C4-2B (cell line): ENCODE measurements around the gene GRK4.
A peak's percentile ranks its signal among the peaks of the same experiment; 100 is the strongest.

Experiments used
- H3K27ac ChIP-seq: fragments of 450-650 bp; 2 replicates; pipeline ENCODE4 v1.5.1; 2017
- ZFX ChIP-seq: fragments of 450-650 bp; IDR thresholded peaks from 2 replicates; pipeline ENCODE4 v1.6.1; 2017
- TF ChIP-seq, protein P1 (sequence below): fragments of 450-650 bp; conservative IDR thresholded peaks from 2 replicates; pipeline ENCODE4 v1.5.1; 2017; ENCODE audit warnings: mild to moderate bottlenecking

The GRK4 gene

DNA sequence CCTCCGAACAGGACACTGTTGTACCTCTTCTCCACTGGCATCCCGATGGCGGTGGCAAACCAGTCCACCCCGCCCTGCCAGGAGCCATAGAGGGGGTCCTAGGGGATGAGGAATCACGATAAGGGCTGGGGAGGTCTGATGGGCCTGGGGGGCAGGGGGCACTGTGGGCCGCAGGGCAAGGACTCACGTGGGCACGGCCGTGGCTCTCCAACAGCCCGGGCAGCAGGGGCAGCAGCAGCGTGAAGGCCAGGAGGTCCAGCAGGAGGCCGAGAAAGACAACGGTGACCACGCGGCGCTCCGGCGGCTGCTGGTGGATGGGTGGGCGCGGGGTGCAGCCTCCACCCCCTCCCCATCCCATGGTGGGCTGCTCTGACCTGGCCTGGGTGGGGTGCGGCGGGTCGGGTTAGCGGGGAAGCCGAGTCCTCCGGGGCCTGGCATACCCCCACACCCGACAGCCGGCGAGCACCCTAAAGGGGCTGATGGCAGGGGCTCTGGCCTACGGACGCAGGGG is 29.8 kb upstream of the GRK4 start:
- peak overlapping the region; percentile 81 for H3K27ac ChIP-seq
- TF ChIP-seq, protein P1, sequence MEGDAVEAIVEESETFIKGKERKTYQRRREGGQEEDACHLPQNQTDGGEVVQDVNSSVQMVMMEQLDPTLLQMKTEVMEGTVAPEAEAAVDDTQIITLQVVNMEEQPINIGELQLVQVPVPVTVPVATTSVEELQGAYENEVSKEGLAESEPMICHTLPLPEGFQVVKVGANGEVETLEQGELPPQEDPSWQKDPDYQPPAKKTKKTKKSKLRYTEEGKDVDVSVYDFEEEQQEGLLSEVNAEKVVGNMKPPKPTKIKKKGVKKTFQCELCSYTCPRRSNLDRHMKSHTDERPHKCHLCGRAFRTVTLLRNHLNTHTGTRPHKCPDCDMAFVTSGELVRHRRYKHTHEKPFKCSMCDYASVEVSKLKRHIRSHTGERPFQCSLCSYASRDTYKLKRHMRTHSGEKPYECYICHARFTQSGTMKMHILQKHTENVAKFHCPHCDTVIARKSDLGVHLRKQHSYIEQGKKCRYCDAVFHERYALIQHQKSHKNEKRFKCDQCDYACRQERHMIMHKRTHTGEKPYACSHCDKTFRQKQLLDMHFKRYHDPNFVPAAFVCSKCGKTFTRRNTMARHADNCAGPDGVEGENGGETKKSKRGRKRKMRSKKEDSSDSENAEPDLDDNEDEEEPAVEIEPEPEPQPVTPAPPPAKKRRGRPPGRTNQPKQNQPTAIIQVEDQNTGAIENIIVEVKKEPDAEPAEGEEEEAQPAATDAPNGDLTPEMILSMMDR, result no peak
- TF ChIP-seq ZFX, result no peak

DNA sequence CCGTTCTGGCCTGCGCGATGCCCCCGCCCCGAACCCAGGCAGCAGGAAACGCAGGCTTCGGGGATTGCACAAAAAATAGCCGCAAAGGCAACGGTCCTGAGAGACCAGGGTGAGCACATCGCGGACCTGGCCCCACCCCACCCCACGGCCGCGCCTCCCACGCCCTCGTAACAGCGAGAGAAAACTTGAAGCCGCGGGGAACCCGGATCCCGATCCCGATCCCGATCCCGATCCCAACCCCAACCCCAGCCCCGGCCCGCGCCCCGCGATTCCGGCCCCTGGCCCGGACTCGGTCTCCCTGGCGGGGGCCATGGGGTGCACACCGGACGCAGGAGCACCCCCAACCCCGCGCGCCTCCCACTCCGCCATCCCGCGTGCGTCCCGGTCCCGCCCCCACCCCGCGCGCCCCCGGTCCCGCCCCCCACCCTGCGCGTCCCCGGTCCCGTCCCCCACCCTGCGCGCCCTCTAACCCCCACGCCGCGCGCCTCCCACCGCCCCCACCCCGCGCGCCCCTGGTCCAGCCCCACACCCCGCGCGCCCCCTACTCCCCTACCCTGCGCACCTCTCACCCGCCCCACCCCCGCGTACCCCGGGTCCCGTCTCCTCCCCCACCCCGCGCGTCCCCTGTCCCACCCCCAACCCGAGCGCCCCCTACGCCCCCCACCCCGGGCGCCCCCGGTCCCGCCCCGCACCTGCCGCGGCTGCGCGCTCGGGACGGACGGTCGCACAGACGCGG is 29.1 kb upstream of the GRK4 start:
- peak overlapping the region; percentile 81 for H3K27ac ChIP-seq
- TF ChIP-seq, protein P1, result no peak
- TF ChIP-seq ZFX, result no peak

- TF ChIP-seq ZFX, result peak; percentile 68; the same call in 1 of the 2 replicates
- TF ChIP-seq, protein P1, result no peak
- peak overlapping the region; percentile 81 for H3K27ac ChIP-seq
These were observed 28.3 kb upstream of the GRK4 start for GRCh38 chr4:2934813-2935761.

- peak overlapping the region; percentile 81 for H3K27ac ChIP-seq
- TF ChIP-seq ZFX, result no peak
- TF ChIP-seq, protein P1, result no peak
These were observed 27.3 kb upstream of the GRK4 start for GRCh38 chr4:2935762-2936743.

DNA sequence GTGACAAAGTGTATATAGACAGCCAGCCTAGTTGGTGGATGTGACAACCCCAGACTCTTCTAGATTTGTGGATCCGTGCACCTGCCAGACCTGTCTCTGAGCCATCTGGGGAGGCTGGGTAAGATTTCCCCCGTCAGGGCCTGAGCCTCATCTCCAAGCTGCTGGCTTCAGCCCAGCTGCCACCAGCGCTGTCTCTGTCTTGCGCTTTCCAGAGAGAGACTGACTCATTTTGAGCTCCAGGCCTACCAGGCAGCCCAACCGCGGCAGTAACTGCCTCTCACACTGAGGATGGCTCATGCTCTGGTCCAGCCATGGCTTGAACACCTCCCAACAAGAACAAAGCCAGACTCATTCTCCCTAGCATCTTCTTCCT is 26.6 kb upstream of the GRK4 start:
- H3K27ac ChIP-seq, result no peak overlapping the region
- TF ChIP-seq, protein P1, result no peak
- TF ChIP-seq ZFX, result no peak

- TF ChIP-seq, protein P1, result no peak
- no peak for TF ChIP-seq ZFX
- H3K27ac ChIP-seq, result no peak overlapping the region
These were observed 26.1 kb upstream of the GRK4 start for GRCh38 chr4:2937146-2937857.
